Heart right ventricle (tissue), 16 donors: ENCODE results near the gene LYST. TPM values are rescaled to one million over a fixed set of nuclear protein-coding genes. Genes with fewer than 3 reads are reported as not detected.

Source experiments
- ATAC-seq, 8 donors: fragments of 200-7000 bp; cut with Tn5 transposase; one replicate each; pipeline ENCODE4 v1.9.1; 2020; ENCODE audit warnings: mild to moderate bottlenecking in 8 of 8, moderate library complexity in 8 of 8, moderate number of reproducible peaks in 1 of 8
- DNase-seq, 2 donors: peaks; one replicate each; pipeline ENCODE4 v3.0.0-alpha.2; 2020
- H3K27ac ChIP-seq, 10 donors: fragments of 200-600 bp; sonication (generic) in 2 of 10; one replicate each; pipeline versions ENCODE4 v1.5.0 to v1.8.0; 2020 to 2022; ENCODE audit warnings: mild to moderate bottlenecking in 3 of 10
- H3K27me3 ChIP-seq, 7 donors: fragments of 200-600 bp; one replicate each; pipeline ENCODE4 v1.8.0; 2021 to 2022; ENCODE audit warnings: mild to moderate bottlenecking in 2 of 7
- H3K36me3 ChIP-seq, 9 donors: fragments of 200-600 bp; sonication (generic) in 1 of 9; one replicate each; pipeline versions ENCODE4 v1.5.0 to v1.8.0; 2020 to 2022; ENCODE audit warnings: mild to moderate bottlenecking in 2 of 9
- H3K4me1 ChIP-seq, 9 donors: fragments of 200-600 bp; sonication (generic) in 1 of 9; one replicate each; pipeline versions ENCODE4 v1.5.0 to v1.8.0; 2020 to 2022; ENCODE audit warnings: mild to moderate bottlenecking in 4 of 9
- H3K4me3 ChIP-seq, 10 donors: fragments of 200-600 bp; sonication (generic) in 2 of 10; one replicate each; pipeline versions ENCODE4 v1.5.0 to v1.8.0; 2020 to 2022; ENCODE audit warnings: mild to moderate bottlenecking in 7 of 10, moderate library complexity in 2 of 10
- H3K9me3 ChIP-seq, 11 donors: fragments of 200-600 bp in 10 of 11; sonication (generic) in 2 of 11; one replicate each; pipeline versions ENCODE4 v1.5.0 to v1.8.0; 2013 to 2022; ENCODE audit warnings: mild to moderate bottlenecking in 2 of 11, control low read depth in 1 of 11, moderate library complexity in 1 of 11
- WGBS, 2 donors: extraction: QIAGEN DNeasy Blood & Tissue Kit; methylation state at CpG; one replicate each; pipeline ENCODE4 v1.1.7; 2013; ENCODE audit warnings: inconsistent platforms in 1 of 2; 5-methylcytosine and 5-hydroxymethylcytosine counted together
- intact Hi-C, 10 donors: fragments of 100-400 bp; cut with DNase I; formaldehyde crosslinking; loops; one replicate each; pipeline versions ENCODE4 v1.11.1 to v1.14.2; 2022
- polyA plus RNA-seq, 2 donors: library from polyadenylated mRNA; stranded (reverse); fragments of 200-250 nt; gene quantifications; one replicate each; pipeline ENCODE4 v1.2.3, GENCODE V29; 2013
- total RNA-seq, 10 donors: library from RNA; stranded (reverse); fragmentation: NEBNext Ultra II Directional in 3 of 10; extraction: Animal tissue kit (Norgen Biotek cat#: 25700) in 3 of 10; gene quantifications; one replicate each; pipeline versions ENCODE4 v1.2.1 to v1.2.4, GENCODE V29; 2021 to 2023
- TF ChIP-seq, protein P1 (sequence below), 9 donors: fragments of 200-600 bp; sonication (generic) in 2 of 9; IDR thresholded peaks; one replicate each; pipeline versions ENCODE4 v1.5.0 to v1.8.0; 2021 to 2022; ENCODE audit warnings: antibody characterized with exemption in 9 of 9, mild to moderate bottlenecking in 5 of 9, moderate library complexity in 1 of 9
- donor health status: Arrhythmogenic right ventricular cardiomyopathy.
- donor health status: ischemic (EF 13 %, LVEDD 7.1; RV severe dilation, severe dysfunction).
- donor health status: healthy with polysubstance abuse.
- donor health status: DM: no; HTN: yes; CAD: no.
- donor health status: DM: no; HTN: no; CAD: no.
- donor health status: ischemic (EF 25% LVEDD 6.9; RV normal size, moderate dysfunction).
- donor health status: ischemic (EF 25% LVEDD 5.7; RV mildly dilated, moderate dysfunction).
- donor health status: healthy.
- donor health status: DM: yes; HTN: yes; CAD: no.
- donor health status: Ischemic cardiomyopathy.
- donor health status: ischemic (EF 35%, LVEDD 5.7; RV mildly dilated, moderate dysfunction).
- donor health status: nonischemic (EF 11% LVEDD 7.7; RV severe dilation, severe dysfunction).
- donor health status: DM: yes; HTN: yes; CAD: no.
- donor health status: PGD.
- donor health status: ischemic (EF 29% LVEDD 5.4; RV normal size, mild dysfunction).
- donor health status: nonischemic (EF 23%, LVEDD 6.1; RV moderate dilation, normal function).

Gene LYST
- total and polyA plus RNA-seq, 12 donors: 3.3 to 13.6 (median 10.5) TPM

DNA sequence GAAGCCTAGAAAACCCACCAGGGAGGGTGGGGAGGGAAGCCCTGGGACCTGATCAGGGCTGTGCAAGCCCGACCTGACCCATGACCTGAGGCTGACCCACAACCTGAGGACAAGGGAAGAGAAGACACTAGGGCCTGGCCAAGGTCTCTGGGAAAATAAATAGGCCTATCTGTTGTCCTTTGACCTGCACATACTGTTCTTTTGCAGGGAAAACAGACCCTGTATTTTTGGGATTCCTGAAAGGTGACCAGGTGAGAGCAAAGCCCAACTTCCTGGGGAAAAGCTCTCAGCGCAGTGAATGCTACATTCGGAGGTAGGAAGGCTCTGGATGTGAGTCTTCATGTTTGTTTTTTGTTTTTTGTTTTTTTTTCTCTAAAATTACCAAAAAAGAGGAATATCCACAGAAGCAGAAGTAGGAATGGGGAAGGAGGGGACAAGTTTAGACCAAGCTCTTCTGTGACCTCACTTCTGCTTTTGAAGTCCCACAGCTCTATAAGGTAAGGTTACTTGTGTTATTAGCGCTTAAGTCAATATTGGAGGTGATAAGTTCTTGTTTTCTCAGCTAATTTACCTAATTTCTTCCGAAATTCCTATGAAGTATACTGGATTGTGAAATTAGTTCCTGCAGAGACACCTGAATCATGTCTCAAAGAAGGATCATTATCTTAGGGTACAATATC lies 26.2 kb upstream of the LYST start:
- Histone ChIP-seq H3K4me1 (peaks cover 0 to 24% (median 0%) of the 10 kb centered on the region in 9 donors), H3K9me3 (no peaks in the 10 kb centered on the region), H3K4me3 (no peak overlapping the region), H3K27ac (peak overlapping the region in 2 of 10 donors; percentile 21 to 85), H3K36me3 (no peaks in the 10 kb centered on the region), H3K27me3 (no peaks in the 10 kb centered on the region)
- no peak for DNase-seq
- ATAC-seq: peak in 2 of 8 donors; percentile 17 to 49
- intact Hi-C loops: no loop called here
- 86 to 92% methylated on average over 5 of the region's 5 CpGs for WGBS, 2 donors
- TF ChIP-seq, protein P1, sequence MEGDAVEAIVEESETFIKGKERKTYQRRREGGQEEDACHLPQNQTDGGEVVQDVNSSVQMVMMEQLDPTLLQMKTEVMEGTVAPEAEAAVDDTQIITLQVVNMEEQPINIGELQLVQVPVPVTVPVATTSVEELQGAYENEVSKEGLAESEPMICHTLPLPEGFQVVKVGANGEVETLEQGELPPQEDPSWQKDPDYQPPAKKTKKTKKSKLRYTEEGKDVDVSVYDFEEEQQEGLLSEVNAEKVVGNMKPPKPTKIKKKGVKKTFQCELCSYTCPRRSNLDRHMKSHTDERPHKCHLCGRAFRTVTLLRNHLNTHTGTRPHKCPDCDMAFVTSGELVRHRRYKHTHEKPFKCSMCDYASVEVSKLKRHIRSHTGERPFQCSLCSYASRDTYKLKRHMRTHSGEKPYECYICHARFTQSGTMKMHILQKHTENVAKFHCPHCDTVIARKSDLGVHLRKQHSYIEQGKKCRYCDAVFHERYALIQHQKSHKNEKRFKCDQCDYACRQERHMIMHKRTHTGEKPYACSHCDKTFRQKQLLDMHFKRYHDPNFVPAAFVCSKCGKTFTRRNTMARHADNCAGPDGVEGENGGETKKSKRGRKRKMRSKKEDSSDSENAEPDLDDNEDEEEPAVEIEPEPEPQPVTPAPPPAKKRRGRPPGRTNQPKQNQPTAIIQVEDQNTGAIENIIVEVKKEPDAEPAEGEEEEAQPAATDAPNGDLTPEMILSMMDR (IDR thresholded peaks at IDR 0.05): no peak

DNA sequence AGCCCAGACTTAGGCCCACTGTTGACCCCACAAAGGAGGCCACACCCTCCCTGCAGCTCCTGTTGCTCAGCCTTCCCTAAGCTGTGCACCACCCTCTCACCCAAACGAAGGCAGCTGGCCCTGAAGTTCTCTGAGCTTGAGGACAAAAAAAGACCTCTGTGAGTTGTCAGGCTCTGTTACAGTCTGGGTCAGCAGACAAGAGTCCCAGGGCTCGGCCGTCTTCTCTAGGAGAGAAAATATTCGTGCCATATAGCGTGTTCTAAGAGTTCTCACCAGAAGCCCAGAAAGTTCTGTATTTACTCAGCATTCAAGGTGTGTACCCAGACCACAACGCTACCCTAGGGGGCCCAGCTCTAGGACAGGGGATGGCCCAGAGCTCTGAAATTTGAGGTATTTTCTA lies 25.5 kb upstream of the LYST start:
- no peaks in the 10 kb centered on the region for H3K27me3 ChIP-seq
- peak overlapping the region in 2 of 10 donors; percentile 21 to 85 for H3K27ac ChIP-seq
- TF ChIP-seq, protein P1 (IDR thresholded peaks at IDR 0.05): no peak
- no peak for DNase-seq
- intact Hi-C loops: no loop called here
- ATAC-seq: no peak
- H3K9me3 ChIP-seq: no peaks in the 10 kb centered on the region
- H3K4me3 ChIP-seq: no peak overlapping the region
- H3K36me3 ChIP-seq: no peaks in the 10 kb centered on the region
- 75 to 88% methylated on average over 6 of the region's 6 CpGs for WGBS, 2 donors
- H3K4me1 ChIP-seq: peaks cover 0 to 30% (median 0%) of the 10 kb centered on the region in 9 donors

DNA sequence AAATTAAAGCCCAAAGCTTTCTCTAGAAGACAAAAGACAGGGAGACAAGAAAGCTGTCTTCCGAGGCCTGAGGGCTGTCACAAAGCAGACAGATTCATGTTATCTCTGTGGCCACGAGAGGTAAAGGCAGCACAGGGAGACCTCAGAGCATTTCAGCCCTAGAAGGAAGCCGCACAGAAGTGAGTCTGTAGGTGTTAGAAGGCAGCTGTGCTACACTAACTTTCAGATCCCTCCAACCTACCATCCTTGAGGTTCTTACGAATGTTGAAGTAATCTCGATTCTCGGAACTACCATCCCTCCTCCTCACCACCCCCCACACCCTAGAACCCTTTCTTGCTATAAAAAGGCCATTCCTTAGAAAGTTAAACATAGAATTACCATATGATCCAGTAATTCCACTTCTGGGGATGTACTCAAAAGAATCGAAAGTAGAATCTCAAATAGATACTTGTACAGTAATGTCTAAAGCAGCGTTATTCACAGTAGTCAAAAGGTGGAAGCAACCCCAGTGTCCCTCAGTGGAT lies 21.5 kb upstream of the LYST start:
- intact Hi-C loops: loop anchor here in 1 of 10 donors (10.0 kb wide), 1 partner anchor 87 kb away; no protein-coding TSS in a partner anchor
- Histone ChIP-seq H3K4me1 (peaks cover 0 to 34% (median 7%) of the 10 kb centered on the region in 9 donors), H3K36me3 (no peaks in the 10 kb centered on the region), H3K27ac (peak overlapping the region in 1 of 10 donors; percentile 72), H3K9me3 (no peaks in the 10 kb centered on the region), H3K27me3 (no peaks in the 10 kb centered on the region), H3K4me3 (peak overlapping the region in 1 of 10 donors; percentile 16)
- 94% methylated on average over 8 of the region's 8 CpGs for WGBS, 2 donors
- TF ChIP-seq, protein P1 (IDR thresholded peaks at IDR 0.05): no peak
- ATAC-seq (no peak), DNase-seq (no peak)

DNA sequence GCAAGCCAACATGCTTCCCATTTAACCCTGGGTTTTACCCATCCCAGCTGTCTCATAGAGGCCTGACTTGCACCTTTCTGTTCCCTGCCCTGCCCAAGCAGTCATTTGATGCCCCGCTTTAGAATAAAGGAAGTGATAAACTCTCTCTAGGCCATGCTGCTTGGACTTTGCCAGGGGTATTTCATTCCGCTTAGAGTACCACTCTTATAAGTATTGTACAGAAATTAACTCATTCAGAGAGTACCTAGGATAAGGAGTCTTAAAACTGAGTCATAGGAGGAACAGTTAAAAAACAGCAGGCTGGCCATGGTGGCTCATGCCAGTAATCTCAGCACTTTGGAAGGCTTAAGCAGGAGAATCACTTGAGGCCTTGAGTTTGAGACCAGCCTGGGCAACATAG lies 21.0 kb upstream of the LYST start:
- no peaks in the 10 kb centered on the region for H3K27me3 ChIP-seq
- intact Hi-C loops: loop anchor here in 1 of 10 donors (10.0 kb wide), 1 partner anchor 87 kb away; no protein-coding TSS in a partner anchor
- H3K36me3 ChIP-seq: no peaks in the 10 kb centered on the region
- peak overlapping the region in 1 of 10 donors; percentile 72 for H3K27ac ChIP-seq
- no peaks in the 10 kb centered on the region for H3K9me3 ChIP-seq
- TF ChIP-seq, protein P1 (IDR thresholded peaks at IDR 0.05): no peak
- H3K4me3 ChIP-seq: no peak overlapping the region
- 93 to 94% methylated on average over 2 of the region's 2 CpGs for WGBS, 2 donors
- peaks cover 0 to 34% (median 12%) of the 10 kb centered on the region in 9 donors for H3K4me1 ChIP-seq
- DNase-seq (no peak), ATAC-seq (no peak)
